MM.1S (cell line): Measurements from ENCODE around the gene BAZ2A.

Experiments
- DNase-seq: peaks from one replicate; pipeline ENCODE4 v3.0.0-alpha.2; 2015
- H2AFZ ChIP-seq: fragments of 300-600 bp; sonication (generic); 2 replicates; pipeline ENCODE4 v1.6.0; 2016; ENCODE audit warnings: antibody characterized with exemption, low read length
- H3F3A ChIP-seq: fragments of 300-600 bp; sonication (generic); 2 replicates; pipeline ENCODE4 v1.6.1; 2016; ENCODE audit warnings: mild to moderate bottlenecking, antibody characterized with exemption, low read length, moderate library complexity, mixed read lengths; ENCODE audit not compliant: insufficient read depth
- H3K27ac ChIP-seq: fragments of 300-600 bp; sonication (generic); 2 replicates; pipeline ENCODE4 v1.5.1; 2016; ENCODE audit warnings: mild to moderate bottlenecking, low read length
- H3K27me3 ChIP-seq: fragments of 300-600 bp; sonication (generic); replicated peaks from 2 replicates; pipeline ENCODE4 v1.6.0; 2016; ENCODE audit warnings: low read length; ENCODE audit not compliant: insufficient read depth
- H3K36me3 ChIP-seq: fragments of 300-600 bp; sonication (generic); replicated peaks from 2 replicates; pipeline ENCODE4 v1.6.1; 2016; ENCODE audit warnings: mild to moderate bottlenecking, low read length, mixed read lengths; ENCODE audit not compliant: insufficient read depth
- H3K4me1 ChIP-seq: fragments of 300-600 bp; sonication (generic); 2 replicates; pipeline ENCODE4 v1.6.1; 2016; ENCODE audit warnings: low read length, mixed read lengths
- H3K4me2 ChIP-seq: fragments of 300-600 bp; sonication (generic); 2 replicates; pipeline ENCODE4 v1.6.0; 2016; ENCODE audit warnings: low read depth, low read length
- H3K4me3 ChIP-seq: fragments of 300-600 bp; sonication (generic); 2 replicates; pipeline ENCODE4 v1.5.1; 2016; ENCODE audit warnings: low read length, mixed read lengths
- H3K79me2 ChIP-seq: fragments of 300-600 bp; sonication (generic); 2 replicates; pipeline ENCODE4 v1.6.1; 2016; ENCODE audit warnings: mixed run types, low read length, mixed read lengths
- H3K9ac ChIP-seq: fragments of 300-600 bp; sonication (generic); 2 replicates; pipeline ENCODE4 v1.6.1; 2016; ENCODE audit warnings: low read length, mixed read lengths
- H3K9me2 ChIP-seq: fragments of 300-600 bp; sonication (generic); replicated peaks from 2 replicates; pipeline ENCODE4 v1.6.1; 2016; ENCODE audit warnings: mild to moderate bottlenecking, low read length, mixed read lengths; ENCODE audit not compliant: insufficient read depth
- H3K9me3 ChIP-seq: fragments of 300-600 bp; sonication (generic); replicated peaks from 2 replicates; pipeline ENCODE4 v1.6.1; 2016; ENCODE audit warnings: mild to moderate bottlenecking, low read length, mixed read lengths; ENCODE audit not compliant: insufficient read depth
- H4K20me1 ChIP-seq: fragments of 300-600 bp; sonication (generic); 2 replicates; pipeline ENCODE4 v1.6.1; 2016; ENCODE audit warnings: mild to moderate bottlenecking, low read length, moderate library complexity, mixed read lengths; ENCODE audit not compliant: insufficient read depth
- CTCF ChIP-seq: fragments of 300-600 bp; sonication (generic); IDR thresholded peaks from 2 replicates; pipeline ENCODE4 v1.5.1; 2016; ENCODE audit warnings: antibody characterized with exemption, low read length, mixed read lengths
- EZH2 ChIP-seq: fragments of 300-600 bp; sonication (generic); optimal IDR thresholded peaks from 2 replicates; pipeline ENCODE3; 2017; ENCODE audit warnings: low read depth, mild to moderate bottlenecking, antibody characterized with exemption, low read length, mixed read lengths
- EZH2phosphoT487 ChIP-seq: fragments of 300-600 bp; sonication (generic); IDR thresholded peaks from 2 replicates; pipeline ENCODE4 v1.6.1; 2018; ENCODE audit warnings: antibody characterized with exemption, low read length

The BAZ2A gene

GRCh38 chr12:56614627-56615026 lies 15.5 kb downstream of the BAZ2A start:
- no peaks in the 10 kb centered on the region for H3K9me2 ChIP-seq
- peaks cover 7% of the 10 kb centered on the region; the same call in 1 of the 2 replicates for H4K20me1 ChIP-seq
- no peaks in the 10 kb centered on the region for H3K27me3 ChIP-seq
- H3K4me1 ChIP-seq: no peaks in the 10 kb centered on the region
- no peak overlapping the region for H3K9ac ChIP-seq
- H2AFZ ChIP-seq: no peak overlapping the region
- H3K9me3 ChIP-seq: no peaks in the 10 kb centered on the region
- peaks cover 68% of the 10 kb centered on the region for H3K79me2 ChIP-seq
- no peak overlapping the region for H3K4me3 ChIP-seq
- H3K27ac ChIP-seq: no peak overlapping the region
- peaks cover 24% of the 10 kb centered on the region for H3K36me3 ChIP-seq
- H3F3A ChIP-seq: no peaks in the 10 kb centered on the region
- TF ChIP-seq EZH2phosphoT487: no peak
- no peak for TF ChIP-seq EZH2
- no peak for TF ChIP-seq CTCF
- DNase-seq: no peak
- H3K4me2 ChIP-seq: no peak overlapping the region

GRCh38 chr12:56604355-56604754 lies 25.8 kb downstream of the BAZ2A start:
- Histone ChIP-seq H3K27me3 (no peaks in the 10 kb centered on the region), H4K20me1 (no peaks in the 10 kb centered on the region), H3K27ac (no peak overlapping the region), H3K4me1 (no peaks in the 10 kb centered on the region), H2AFZ (no peak overlapping the region), H3K9ac (no peak overlapping the region), H3K4me2 (no peak overlapping the region), H3K9me2 (no peaks in the 10 kb centered on the region), H3K9me3 (no peaks in the 10 kb centered on the region), H3K79me2 (0 out of 2 replicates have a peak, but pooled peaks cover under 1% of the 10 kb centered on the region), H3F3A (no peaks in the 10 kb centered on the region), H3K36me3 (peaks cover 23% of the 10 kb centered on the region), H3K4me3 (no peak overlapping the region)
- TF ChIP-seq CTCF (no peak), EZH2phosphoT487 (no peak), EZH2 (no peak)
- no peak for DNase-seq

- Histone ChIP-seq H3K4me1 (no peaks in the 10 kb centered on the region), H2AFZ (no peak overlapping the region), H4K20me1 (no peaks in the 10 kb centered on the region), H3K36me3 (peaks cover 32% of the 10 kb centered on the region), H3K27ac (no peak overlapping the region), H3K9ac (no peak overlapping the region), H3K79me2 (no peaks in the 10 kb centered on the region), H3F3A (no peaks in the 10 kb centered on the region), H3K4me2 (no peak overlapping the region), H3K9me3 (no peaks in the 10 kb centered on the region), H3K4me3 (no peak overlapping the region), H3K27me3 (no peaks in the 10 kb centered on the region), H3K9me2 (no peaks in the 10 kb centered on the region)
- no peak for DNase-seq
- TF ChIP-seq EZH2phosphoT487: no peak
- TF ChIP-seq EZH2: no peak
- TF ChIP-seq CTCF: no peak
These were observed 27.9 kb downstream of the BAZ2A start for GRCh38 chr12:56602239-56602638.
